Measurements from ENCODE around the gene TRABD2B.

- TF ChIP-seq CTCF (IDR thresholded peaks at IDR 0.05 in 2 of 3, conservative IDR thresholded peaks at IDR 0.05 in 1 of 3; ENCODE audit: borderline replicate concordance in 1 of 3, insufficient read depth in 1 of 3, low read depth in 2 of 3, low read length in 2 of 3) (no peak), RAD21 (IDR thresholded peaks at IDR 0.05; ENCODE audit: low read depth) (no peak), POLR2AphosphoS5 (IDR thresholded peaks at IDR 0.05; ENCODE audit: low read depth, low read length) (no peak), SIN3A (IDR thresholded peaks at IDR 0.05; ENCODE audit: low read depth) (no peak), POLR2A (IDR thresholded peaks at IDR 0.05; ENCODE audit: borderline replicate concordance, extremely low read depth, insufficient read depth, insufficient read length) (no peak), REST (IDR thresholded peaks at IDR 0.05; ENCODE audit: low read depth) (no peak), CEBPB (IDR thresholded peaks at IDR 0.05; ENCODE audit: low read depth) (no peak)
Observed at GRCh38 chr1:47890779-47891178, 106.4 kb downstream of the TRABD2B start.

All from HCT116 (cell line).